ENCODE measurements around the gene PAPPA.

DNA sequence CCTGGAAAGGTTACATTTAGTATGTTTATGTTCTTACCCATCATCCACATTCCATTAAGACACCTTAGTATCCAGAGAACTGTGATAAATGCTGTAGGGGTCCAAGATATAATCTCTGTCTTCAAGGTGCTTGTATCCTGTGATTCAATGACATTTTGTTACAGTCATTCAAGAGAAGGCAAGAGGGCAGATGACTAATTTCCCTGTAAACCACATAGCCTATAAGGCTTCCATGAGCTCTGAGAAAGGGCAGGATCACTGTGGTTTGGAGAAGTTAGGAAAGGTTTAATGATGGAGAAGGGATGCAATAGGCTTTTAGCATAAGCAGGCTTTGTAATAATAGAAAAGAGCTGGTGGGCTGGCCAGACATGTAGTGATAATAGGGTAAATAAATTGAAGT is 40.0 kb downstream of the PAPPA start:
- TF ChIP-seq, protein P1, sequence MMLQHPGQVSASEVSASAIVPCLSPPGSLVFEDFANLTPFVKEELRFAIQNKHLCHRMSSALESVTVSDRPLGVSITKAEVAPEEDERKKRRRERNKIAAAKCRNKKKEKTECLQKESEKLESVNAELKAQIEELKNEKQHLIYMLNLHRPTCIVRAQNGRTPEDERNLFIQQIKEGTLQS (IDR thresholded peaks at IDR 0.05) = no peak
- TF ChIP-seq YY1 (IDR thresholded peaks at IDR 0.05; ENCODE audit: extremely low read depth, insufficient replicate concordance, low read depth, low read length) (no peak), EZH2 (IDR thresholded peaks at IDR 0.05) (no peak), POLR2A (IDR thresholded peaks at IDR 0.05; ENCODE audit: borderline replicate concordance, extremely low read depth, insufficient read depth, insufficient read length) (no peak), SIN3A (IDR thresholded peaks at IDR 0.05; ENCODE audit: low read depth) (no peak), RAD21 (IDR thresholded peaks at IDR 0.05; ENCODE audit: low read depth) (no peak), POLR2AphosphoS5 (IDR thresholded peaks at IDR 0.05; ENCODE audit: low read depth, low read length) (no peak), SP1 (IDR thresholded peaks at IDR 0.05; ENCODE audit: low read depth) (no peak), CEBPB (IDR thresholded peaks at IDR 0.05; ENCODE audit: low read depth) (no peak), ZNF274 (IDR thresholded peaks at IDR 0.05; ENCODE audit: low read depth, low read length) (no peak), ZFX (IDR thresholded peaks at IDR 0.05) (no peak)
- TF ChIP-seq, protein P2, sequence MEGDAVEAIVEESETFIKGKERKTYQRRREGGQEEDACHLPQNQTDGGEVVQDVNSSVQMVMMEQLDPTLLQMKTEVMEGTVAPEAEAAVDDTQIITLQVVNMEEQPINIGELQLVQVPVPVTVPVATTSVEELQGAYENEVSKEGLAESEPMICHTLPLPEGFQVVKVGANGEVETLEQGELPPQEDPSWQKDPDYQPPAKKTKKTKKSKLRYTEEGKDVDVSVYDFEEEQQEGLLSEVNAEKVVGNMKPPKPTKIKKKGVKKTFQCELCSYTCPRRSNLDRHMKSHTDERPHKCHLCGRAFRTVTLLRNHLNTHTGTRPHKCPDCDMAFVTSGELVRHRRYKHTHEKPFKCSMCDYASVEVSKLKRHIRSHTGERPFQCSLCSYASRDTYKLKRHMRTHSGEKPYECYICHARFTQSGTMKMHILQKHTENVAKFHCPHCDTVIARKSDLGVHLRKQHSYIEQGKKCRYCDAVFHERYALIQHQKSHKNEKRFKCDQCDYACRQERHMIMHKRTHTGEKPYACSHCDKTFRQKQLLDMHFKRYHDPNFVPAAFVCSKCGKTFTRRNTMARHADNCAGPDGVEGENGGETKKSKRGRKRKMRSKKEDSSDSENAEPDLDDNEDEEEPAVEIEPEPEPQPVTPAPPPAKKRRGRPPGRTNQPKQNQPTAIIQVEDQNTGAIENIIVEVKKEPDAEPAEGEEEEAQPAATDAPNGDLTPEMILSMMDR (IDR thresholded peaks at IDR 0.05 in 2 of 3, conservative IDR thresholded peaks at IDR 0.05 in 1 of 3; ENCODE audit: borderline replicate concordance in 1 of 3, insufficient read depth in 1 of 3, low read depth in 2 of 3, low read length in 2 of 3) = no peak
- TF ChIP-seq, protein P3, sequence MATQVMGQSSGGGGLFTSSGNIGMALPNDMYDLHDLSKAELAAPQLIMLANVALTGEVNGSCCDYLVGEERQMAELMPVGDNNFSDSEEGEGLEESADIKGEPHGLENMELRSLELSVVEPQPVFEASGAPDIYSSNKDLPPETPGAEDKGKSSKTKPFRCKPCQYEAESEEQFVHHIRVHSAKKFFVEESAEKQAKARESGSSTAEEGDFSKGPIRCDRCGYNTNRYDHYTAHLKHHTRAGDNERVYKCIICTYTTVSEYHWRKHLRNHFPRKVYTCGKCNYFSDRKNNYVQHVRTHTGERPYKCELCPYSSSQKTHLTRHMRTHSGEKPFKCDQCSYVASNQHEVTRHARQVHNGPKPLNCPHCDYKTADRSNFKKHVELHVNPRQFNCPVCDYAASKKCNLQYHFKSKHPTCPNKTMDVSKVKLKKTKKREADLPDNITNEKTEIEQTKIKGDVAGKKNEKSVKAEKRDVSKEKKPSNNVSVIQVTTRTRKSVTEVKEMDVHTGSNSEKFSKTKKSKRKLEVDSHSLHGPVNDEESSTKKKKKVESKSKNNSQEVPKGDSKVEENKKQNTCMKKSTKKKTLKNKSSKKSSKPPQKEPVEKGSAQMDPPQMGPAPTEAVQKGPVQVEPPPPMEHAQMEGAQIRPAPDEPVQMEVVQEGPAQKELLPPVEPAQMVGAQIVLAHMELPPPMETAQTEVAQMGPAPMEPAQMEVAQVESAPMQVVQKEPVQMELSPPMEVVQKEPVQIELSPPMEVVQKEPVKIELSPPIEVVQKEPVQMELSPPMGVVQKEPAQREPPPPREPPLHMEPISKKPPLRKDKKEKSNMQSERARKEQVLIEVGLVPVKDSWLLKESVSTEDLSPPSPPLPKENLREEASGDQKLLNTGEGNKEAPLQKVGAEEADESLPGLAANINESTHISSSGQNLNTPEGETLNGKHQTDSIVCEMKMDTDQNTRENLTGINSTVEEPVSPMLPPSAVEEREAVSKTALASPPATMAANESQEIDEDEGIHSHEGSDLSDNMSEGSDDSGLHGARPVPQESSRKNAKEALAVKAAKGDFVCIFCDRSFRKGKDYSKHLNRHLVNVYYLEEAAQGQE (IDR thresholded peaks at IDR 0.05; ENCODE audit: low read depth) = no peak
- TF ChIP-seq, protein P4, sequence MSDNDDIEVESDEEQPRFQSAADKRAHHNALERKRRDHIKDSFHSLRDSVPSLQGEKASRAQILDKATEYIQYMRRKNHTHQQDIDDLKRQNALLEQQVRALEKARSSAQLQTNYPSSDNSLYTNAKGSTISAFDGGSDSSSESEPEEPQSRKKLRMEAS (IDR thresholded peaks at IDR 0.05) = no peak
